Muscle layer of colon (tissue), 2 donors: Measurements from ENCODE around the gene DEF6.

Experiments
- H3K27ac ChIP-seq: one replicate; pipeline ENCODE4 v1.7.0; 2013; ENCODE audit warnings: low read depth, mild to moderate bottlenecking, low read length, moderate library complexity
- H3K27me3 ChIP-seq, 2 donors: one replicate each; pipeline ENCODE4 v1.7.0; 2013; ENCODE audit warnings: low read length in 2 of 2, mild to moderate bottlenecking in 2 of 2; ENCODE audit not compliant: insufficient read depth in 2 of 2, control insufficient read depth in 1 of 2
- H3K36me3 ChIP-seq: one replicate; pipeline ENCODE4 v1.7.0; 2013; ENCODE audit warnings: mild to moderate bottlenecking, low read length; ENCODE audit not compliant: insufficient read depth
- H3K4me1 ChIP-seq: one replicate; pipeline ENCODE4 v1.7.0; 2013; ENCODE audit warnings: mild to moderate bottlenecking, low read length; ENCODE audit not compliant: insufficient read depth
- H3K4me3 ChIP-seq, 2 donors: one replicate each; pipeline ENCODE4 v1.7.0; 2013; ENCODE audit warnings: low read length in 2 of 2, low read depth in 1 of 2, mild to moderate bottlenecking in 1 of 2, moderate library complexity in 1 of 2
- H3K9ac ChIP-seq: one replicate; pipeline ENCODE4 v1.7.0; 2013; ENCODE audit warnings: low read length
- H3K9me3 ChIP-seq: one replicate; pipeline ENCODE4 v1.7.0; 2013; ENCODE audit warnings: mild to moderate bottlenecking, low read length
- donor health status: abdominal sarcoma.
- donor health status: Adenocarcinoma of cecum.

Gene DEF6

GRCh38 chr6:35262596-35262995 is 35.0 kb upstream of the DEF6 start:
- no peak overlapping the region for H3K27ac ChIP-seq
- H3K4me1 ChIP-seq = peaks cover 7% of the 10 kb centered on the region

GRCh38 chr6:35264550-35265274 is 32.9 kb upstream of the DEF6 start:
- Histone ChIP-seq H3K27ac (no peak overlapping the region), H3K4me1 (peaks cover 7% of the 10 kb centered on the region)

More at GRCh38 chr6:35262596-35262995, 35.0 kb upstream of the DEF6 start:
- Histone ChIP-seq H3K9ac (no peak overlapping the region), H3K4me3 (no peak overlapping the region), H3K27me3 (no peaks in the 10 kb centered on the region), H3K36me3 (no peaks in the 10 kb centered on the region), H3K9me3 (no peaks in the 10 kb centered on the region)

GRCh38 chr6:35265523-35265922 is 32.1 kb upstream of the DEF6 start:
- no peaks in the 10 kb centered on the region for H3K9me3 ChIP-seq
- H3K36me3 ChIP-seq = no peaks in the 10 kb centered on the region
- no peak overlapping the region for H3K27ac ChIP-seq
- no peak overlapping the region for H3K9ac ChIP-seq
- peaks cover 1% of the 10 kb centered on the region for H3K4me1 ChIP-seq
- H3K27me3 ChIP-seq = no peaks in the 10 kb centered on the region
- H3K4me3 ChIP-seq = no peak overlapping the region

More at GRCh38 chr6:35264550-35265274, 32.9 kb upstream of the DEF6 start:
- Histone ChIP-seq H3K9ac (no peak overlapping the region), H3K9me3 (no peaks in the 10 kb centered on the region), H3K36me3 (no peaks in the 10 kb centered on the region), H3K4me3 (no peak overlapping the region), H3K27me3 (no peaks in the 10 kb centered on the region)

- no peak overlapping the region for H3K9ac ChIP-seq
- H3K27me3 ChIP-seq = no peaks in the 10 kb centered on the region
- H3K27ac ChIP-seq = no peak overlapping the region
- no peaks in the 10 kb centered on the region for H3K4me1 ChIP-seq
- H3K4me3 ChIP-seq = no peak overlapping the region
- no peaks in the 10 kb centered on the region for H3K36me3 ChIP-seq
- H3K9me3 ChIP-seq = no peaks in the 10 kb centered on the region
These were observed 30.2 kb upstream of the DEF6 start for GRCh38 chr6:35267446-35267845.

GRCh38 chr6:35267897-35268296 is 29.7 kb upstream of the DEF6 start:
- no peaks in the 10 kb centered on the region for H3K9me3 ChIP-seq
- H3K9ac ChIP-seq = no peak overlapping the region
- no peak overlapping the region for H3K27ac ChIP-seq

GRCh38 chr6:35272005-35272404 is 25.6 kb upstream of the DEF6 start:
- H3K27me3 ChIP-seq = no peaks in the 10 kb centered on the region
- no peak overlapping the region for H3K9ac ChIP-seq
- H3K4me1 ChIP-seq = peaks cover 9% of the 10 kb centered on the region
- H3K27ac ChIP-seq = no peak overlapping the region
- H3K9me3 ChIP-seq = no peaks in the 10 kb centered on the region
- no peaks in the 10 kb centered on the region for H3K36me3 ChIP-seq
- no peak overlapping the region for H3K4me3 ChIP-seq

More at GRCh38 chr6:35267897-35268296, 29.7 kb upstream of the DEF6 start:
- Histone ChIP-seq H3K4me1 (no peaks in the 10 kb centered on the region), H3K36me3 (no peaks in the 10 kb centered on the region), H3K4me3 (no peak overlapping the region), H3K27me3 (no peaks in the 10 kb centered on the region)

- H3K4me1 ChIP-seq = peaks cover 9% of the 10 kb centered on the region
- H3K27ac ChIP-seq = no peak overlapping the region
- H3K9me3 ChIP-seq = no peaks in the 10 kb centered on the region
- H3K36me3 ChIP-seq = no peaks in the 10 kb centered on the region
- H3K9ac ChIP-seq = no peak overlapping the region
- no peaks in the 10 kb centered on the region for H3K27me3 ChIP-seq
- H3K4me3 ChIP-seq = no peak overlapping the region
These were observed 23.6 kb upstream of the DEF6 start for GRCh38 chr6:35273822-35274559.

GRCh38 chr6:35275744-35276260 is 21.8 kb upstream of the DEF6 start:
- H3K27ac ChIP-seq = no peak overlapping the region
- no peaks in the 10 kb centered on the region for H3K36me3 ChIP-seq
- H3K4me3 ChIP-seq = no peak overlapping the region
- H3K9me3 ChIP-seq = no peaks in the 10 kb centered on the region
- H3K4me1 ChIP-seq = peaks cover 9% of the 10 kb centered on the region
- H3K27me3 ChIP-seq = no peaks in the 10 kb centered on the region
- no peak overlapping the region for H3K9ac ChIP-seq

- H3K9ac ChIP-seq = no peak overlapping the region
- peaks cover 15% of the 10 kb centered on the region for H3K36me3 ChIP-seq
- H3K4me3 ChIP-seq = no peak overlapping the region
- H3K27ac ChIP-seq = no peak overlapping the region
- peaks cover 9% of the 10 kb centered on the region for H3K4me1 ChIP-seq
- no peaks in the 10 kb centered on the region for H3K27me3 ChIP-seq
- H3K9me3 ChIP-seq = no peaks in the 10 kb centered on the region
These were observed 18.9 kb upstream of the DEF6 start for GRCh38 chr6:35278708-35279107.

- H3K4me1 ChIP-seq = no peaks in the 10 kb centered on the region
- H3K27ac ChIP-seq = no peak overlapping the region
- peaks cover 24% of the 10 kb centered on the region for H3K36me3 ChIP-seq
- no peak overlapping the region for H3K4me3 ChIP-seq
- H3K27me3 ChIP-seq = no peaks in the 10 kb centered on the region
- H3K9me3 ChIP-seq = no peaks in the 10 kb centered on the region
- H3K9ac ChIP-seq = no peak overlapping the region
These were observed 16.7 kb upstream of the DEF6 start for GRCh38 chr6:35280903-35281302.

GRCh38 chr6:35282472-35282871 is 15.1 kb upstream of the DEF6 start:
- H3K36me3 ChIP-seq = peaks cover 39% of the 10 kb centered on the region
- H3K9me3 ChIP-seq = no peaks in the 10 kb centered on the region
- H3K4me3 ChIP-seq = no peak overlapping the region
- H3K4me1 ChIP-seq = no peaks in the 10 kb centered on the region
- no peak overlapping the region for H3K27ac ChIP-seq
- H3K27me3 ChIP-seq = no peaks in the 10 kb centered on the region
- no peak overlapping the region for H3K9ac ChIP-seq
